Breast epithelium (tissue), 3 donors: Measurements from ENCODE around the gene AIFM1.

Experiments used
- CTCF ChIP-seq, 3 donors: fragments of 450-650 bp; IDR thresholded peaks; one replicate each; pipeline ENCODE4 v1.5.1; 2016 to 2017; ENCODE audit warnings: antibody characterized with exemption in 3 of 3, mild to moderate bottlenecking in 3 of 3, moderate library complexity in 3 of 3
- POLR2A ChIP-seq: fragments of 450-650 bp; IDR thresholded peaks from one replicate; pipeline ENCODE4 v1.6.1; 2016; ENCODE audit warnings: antibody characterized with exemption, mild to moderate bottlenecking, moderate library complexity
- POLR2AphosphoS5 ChIP-seq, 3 donors: sonication (generic); formaldehyde crosslinking; IDR thresholded peaks; one replicate each; pipeline ENCODE4 v1.6.1; 2017; ENCODE audit warnings: antibody characterized with exemption in 3 of 3

GRCh38 chrX:130121505-130121800 is 44.2 kb downstream of the AIFM1 start:
- TF ChIP-seq CTCF (IDR thresholded peaks at IDR 0.05) (no peak), POLR2AphosphoS5 (IDR thresholded peaks at IDR 0.05) (no peak), POLR2A (no peak)
